HG02938 (cell line): Measurements from ENCODE around the gene COA6.

Source experiments
- ATAC-seq: cut with Tn5 transposase; IDR thresholded peaks from one replicate; pipeline ENCODE4 v1.9.1; 2021; ENCODE audit warnings: mild to moderate bottlenecking, moderate library complexity; ENCODE audit not compliant: unreplicated experiment

The COA6 gene

GRCh38 chr1:234373064-234373958 is at the start of gene COA6:
Gene COA6 (plus strand): TSS chr1:234373456. CDS start chr1:234373467, 11 bp downstream.
- peak; percentile 94 for ATAC-seq

DNA sequence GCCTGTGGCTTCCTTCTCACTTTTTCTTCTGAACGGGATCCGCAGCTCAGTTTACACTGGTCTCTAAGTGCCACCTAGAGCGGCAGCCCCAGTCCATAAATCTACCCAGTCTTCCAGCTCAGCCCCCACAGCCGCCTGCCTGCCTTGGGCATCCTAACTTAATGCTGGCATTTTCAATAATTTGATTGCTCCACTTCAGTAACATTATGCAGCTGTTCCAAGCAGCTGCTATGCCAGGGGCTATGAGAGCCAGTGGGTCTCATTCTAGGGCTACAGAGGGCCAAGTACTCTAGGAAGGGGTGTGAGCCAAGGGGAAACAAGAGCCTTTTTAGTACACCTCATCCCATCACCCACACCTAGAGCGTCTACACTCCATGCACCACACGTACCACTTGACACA is 48.4 kb upstream of the COA6 start:
- ATAC-seq = no peak

GRCh38 chr1:234325878-234326496 is 47.3 kb upstream of the COA6 start:
- ATAC-seq = no peak

- peak; percentile 78 for ATAC-seq
These were observed 46.5 kb upstream of the COA6 start for GRCh38 chr1:234326497-234327366.

DNA sequence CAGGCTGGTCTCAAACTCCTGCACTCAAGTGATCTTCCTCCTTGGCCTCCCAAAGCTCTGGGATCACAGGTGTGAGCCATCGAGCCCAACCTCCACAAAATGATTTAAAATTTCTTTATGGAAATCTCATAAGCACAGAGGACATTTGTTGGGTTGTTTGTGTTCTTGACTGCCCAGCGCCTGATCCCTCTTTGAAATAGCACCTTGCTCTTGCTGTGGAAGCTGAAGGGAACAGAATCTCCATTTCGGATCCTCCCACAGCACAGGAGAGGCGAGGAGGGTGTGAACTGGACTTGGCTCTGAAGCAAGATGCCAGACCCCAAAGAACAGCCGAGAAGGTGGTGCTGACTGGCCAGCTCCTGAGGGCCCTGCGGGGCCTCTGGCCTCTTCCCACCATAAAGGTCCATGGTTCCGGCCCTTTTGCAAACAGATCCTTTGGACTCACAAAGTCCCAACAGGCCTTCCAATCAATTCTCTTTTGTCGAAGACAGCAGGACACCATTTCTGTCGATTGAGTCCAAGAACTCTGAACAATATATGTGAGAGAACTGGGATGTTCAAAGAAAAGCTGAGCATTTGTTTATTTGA is 45.6 kb upstream of the COA6 start:
- ATAC-seq = no peak

DNA sequence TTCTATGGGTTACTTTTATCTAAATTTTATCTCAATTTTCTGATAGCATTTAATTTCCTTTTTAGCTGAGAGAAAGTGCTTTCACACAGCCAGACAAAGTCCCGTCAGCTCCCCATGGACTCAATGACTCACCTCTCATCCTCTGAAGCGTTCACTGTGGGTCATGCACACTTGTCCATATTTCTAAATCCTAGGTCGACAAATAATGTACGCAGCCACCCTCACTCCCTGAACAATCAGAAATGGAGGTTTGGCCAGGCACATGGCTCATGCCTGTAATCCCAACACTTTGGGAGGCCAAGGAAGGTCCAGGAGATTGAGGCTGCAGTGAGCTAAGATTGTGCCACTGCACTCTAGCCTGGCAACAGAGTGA is 42.4 kb upstream of the COA6 start:
- no peak for ATAC-seq

- ATAC-seq = no peak
These were observed 41.7 kb upstream of the COA6 start for GRCh38 chr1:234331507-234331906.

GRCh38 chr1:234336359-234336758 is 36.9 kb upstream of the COA6 start:
- no peak for ATAC-seq

GRCh38 chr1:234337233-234337632 is 36.0 kb upstream of the COA6 start:
- no peak for ATAC-seq

DNA sequence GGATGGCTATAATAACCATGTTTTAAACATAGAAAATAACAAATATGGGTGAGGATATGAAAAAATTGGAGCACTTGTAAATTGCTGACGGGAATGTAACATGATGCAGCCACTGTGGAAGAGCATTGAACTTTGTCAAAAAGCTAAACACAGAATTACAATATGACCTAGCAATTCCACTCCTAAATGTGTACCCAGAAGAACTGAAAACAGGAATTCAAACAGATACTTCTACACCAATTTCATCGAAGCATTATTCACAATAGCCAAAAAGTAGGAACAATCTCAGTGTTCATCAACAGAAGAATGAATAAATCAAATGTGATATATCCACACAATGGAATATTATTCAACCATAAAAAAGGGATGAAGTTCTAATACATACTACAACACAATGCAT is 32.7 kb upstream of the COA6 start:
- no peak for ATAC-seq

GRCh38 chr1:234342774-234343173 is 30.5 kb upstream of the COA6 start:
- ATAC-seq = no peak

- no peak for ATAC-seq
These were observed 28.0 kb upstream of the COA6 start for GRCh38 chr1:234345237-234345636.

DNA sequence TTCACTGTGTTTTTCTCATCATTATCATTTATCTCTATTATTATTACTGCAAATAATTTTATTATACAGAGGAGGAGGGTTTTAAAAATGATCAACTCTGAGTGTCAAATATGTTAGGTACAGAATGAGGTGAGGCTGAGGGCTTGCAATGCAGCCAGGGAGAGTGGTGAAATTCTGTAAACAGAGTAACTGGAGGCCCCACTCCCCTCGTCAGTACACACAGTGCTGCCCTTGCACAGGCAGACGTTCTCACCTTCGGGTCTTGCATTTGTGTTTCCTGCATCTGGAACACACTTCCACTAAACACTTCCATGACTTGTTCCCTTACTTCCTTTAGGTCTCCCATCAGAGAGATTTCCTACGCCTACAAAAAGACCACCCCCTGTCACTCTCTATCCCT is 24.3 kb upstream of the COA6 start:
- ATAC-seq = no peak

- ATAC-seq = no peak
These were observed 17.3 kb upstream of the COA6 start for GRCh38 chr1:234355782-234356510.

GRCh38 chr1:234356615-234357269 is 16.5 kb upstream of the COA6 start:
- peak; percentile 71 for ATAC-seq

DNA sequence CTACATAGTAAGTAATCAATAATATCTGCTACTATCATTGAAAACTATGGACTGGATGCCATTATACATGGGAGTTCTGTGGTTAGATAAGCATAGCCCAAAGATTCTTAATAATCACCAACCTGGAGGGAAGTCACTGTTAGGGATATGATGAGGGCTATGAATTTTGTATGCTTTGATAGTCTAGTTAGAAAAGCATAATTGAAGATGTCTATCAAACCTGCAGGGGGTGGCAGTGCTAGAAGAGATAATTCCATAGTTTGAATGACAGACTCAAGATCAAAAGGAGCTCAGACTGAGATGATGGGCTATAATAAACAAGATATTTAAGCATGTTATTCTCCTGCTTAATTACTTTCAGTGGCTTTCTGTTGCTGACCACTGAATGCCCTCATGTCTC is 15.4 kb upstream of the COA6 start:
- ATAC-seq = no peak

GRCh38 chr1:234361102-234361603 is 12.1 kb upstream of the COA6 start:
- ATAC-seq = no peak

- ATAC-seq = no peak
These were observed 10.7 kb upstream of the COA6 start for GRCh38 chr1:234362558-234362957.

DNA sequence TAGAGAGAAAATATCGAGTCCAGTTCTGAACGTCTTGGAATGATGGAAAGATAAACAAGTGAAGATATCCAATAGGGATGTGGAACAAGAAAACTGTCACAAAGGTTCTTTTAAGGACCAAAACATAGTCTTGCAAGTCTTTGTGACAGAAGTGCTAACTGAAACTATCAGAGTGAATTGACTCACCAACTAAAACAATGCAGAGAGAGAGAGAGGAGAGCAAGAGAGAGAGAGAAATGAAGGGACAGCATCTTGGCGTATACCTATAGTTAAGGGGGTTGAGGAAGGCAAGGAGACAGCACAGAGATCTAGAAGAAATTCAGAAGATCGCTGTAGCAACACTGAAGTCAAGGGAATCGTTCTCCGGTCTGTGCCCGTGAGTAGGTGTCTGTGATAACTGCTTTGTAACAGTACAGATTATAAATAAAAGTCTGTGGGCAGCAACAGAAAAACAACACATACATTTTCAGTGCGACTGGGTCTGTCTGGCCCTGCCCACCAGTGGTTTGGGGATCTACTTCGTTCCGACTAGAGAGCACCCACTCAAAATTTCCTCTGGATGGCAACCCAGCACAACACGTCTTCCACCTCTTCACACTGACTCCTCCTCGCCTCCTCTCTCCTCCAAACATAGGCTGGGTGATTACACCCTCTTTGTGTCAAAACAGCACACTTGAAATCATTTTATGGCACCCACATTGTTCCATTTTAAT is 4.8 kb upstream of the COA6 start:
- ATAC-seq = no peak
